Panc1 (cell line): Measurements from ENCODE around the gene LRRC30.

ENCODE experiments used
- POLR2AphosphoS5 ChIP-seq: IDR thresholded peaks from 2 replicates; pipeline ENCODE4 v1.6.1; 2012; ENCODE audit warnings: mild to moderate bottlenecking, low read depth, low read length, moderate library complexity
- SIN3A ChIP-seq: IDR thresholded peaks from 2 replicates; pipeline ENCODE4 v1.6.1; 2012; ENCODE audit warnings: low read depth, mild to moderate bottlenecking, low read length, moderate library complexity, borderline replicate concordance; ENCODE audit not compliant: insufficient read depth
- TF ChIP-seq, protein P1 (sequence below): fragments of 450-650 bp; IDR thresholded peaks from 2 replicates; pipeline ENCODE4 v1.5.1; 2017; ENCODE audit warnings: mild to moderate bottlenecking

GRCh38 chr18:7272311-7273049 is 41.6 kb downstream of the LRRC30 start:
- TF ChIP-seq, protein P1, sequence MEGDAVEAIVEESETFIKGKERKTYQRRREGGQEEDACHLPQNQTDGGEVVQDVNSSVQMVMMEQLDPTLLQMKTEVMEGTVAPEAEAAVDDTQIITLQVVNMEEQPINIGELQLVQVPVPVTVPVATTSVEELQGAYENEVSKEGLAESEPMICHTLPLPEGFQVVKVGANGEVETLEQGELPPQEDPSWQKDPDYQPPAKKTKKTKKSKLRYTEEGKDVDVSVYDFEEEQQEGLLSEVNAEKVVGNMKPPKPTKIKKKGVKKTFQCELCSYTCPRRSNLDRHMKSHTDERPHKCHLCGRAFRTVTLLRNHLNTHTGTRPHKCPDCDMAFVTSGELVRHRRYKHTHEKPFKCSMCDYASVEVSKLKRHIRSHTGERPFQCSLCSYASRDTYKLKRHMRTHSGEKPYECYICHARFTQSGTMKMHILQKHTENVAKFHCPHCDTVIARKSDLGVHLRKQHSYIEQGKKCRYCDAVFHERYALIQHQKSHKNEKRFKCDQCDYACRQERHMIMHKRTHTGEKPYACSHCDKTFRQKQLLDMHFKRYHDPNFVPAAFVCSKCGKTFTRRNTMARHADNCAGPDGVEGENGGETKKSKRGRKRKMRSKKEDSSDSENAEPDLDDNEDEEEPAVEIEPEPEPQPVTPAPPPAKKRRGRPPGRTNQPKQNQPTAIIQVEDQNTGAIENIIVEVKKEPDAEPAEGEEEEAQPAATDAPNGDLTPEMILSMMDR: peak; percentile 69
- TF ChIP-seq POLR2AphosphoS5 (no peak), SIN3A (no peak)
